ENCODE measurements around the gene TUBB6. TPM values are rescaled to one million over a fixed set of nuclear protein-coding genes. Genes with fewer than 3 reads are reported as not detected.

TUBB6 gene
- total and polyA plus RNA-seq, 2 donors (not counting 3 experiments of a cell fraction or from before 2014, with no cell fraction given), result 440 to 747 TPM

- Histone ChIP-seq H2AFZ (ENCODE audit: low read depth, low read length) (no peak overlapping the region), H3K4me2 (ENCODE audit: insufficient read depth, low read length) (peak overlapping the region; percentile 72), H3K9me1 (replicated peaks; ENCODE audit: control insufficient read depth, extremely low read depth, insufficient read depth, low read length) (no peaks in the 10 kb centered on the region), H3K9me3 (replicated peaks; ENCODE audit: control insufficient read depth, insufficient read depth, low read length) (no peaks in the 10 kb centered on the region), H3K9ac (replicated peaks; ENCODE audit: extremely low read depth, insufficient read depth, low read length) (no peak overlapping the region), H3K36me3 (ENCODE audit: control insufficient read depth in 2 of 2, extremely low read depth in 1 of 2, insufficient read depth in 2 of 2, low read length in 2 of 2) (peaks cover 14 to 28% of the 10 kb centered on the region in 2 experiments), H3K79me2 (ENCODE audit: control insufficient read depth, insufficient read depth, low read length) (peaks cover 89% of the 10 kb centered on the region), H3K4me3 (replicated peaks in 1 of 3; ENCODE audit: insufficient read depth in 1 of 3, low read depth in 1 of 3, low read length in 3 of 3) (peak overlapping the region in 1 of 3 experiments; percentile 47), H3K4me1 (ENCODE audit: control insufficient read depth, extremely low read depth, insufficient read depth, low read length) (peaks cover 48% of the 10 kb centered on the region), H3K27me3 (ENCODE audit: control insufficient read depth in 2 of 2, insufficient read depth in 2 of 2, low read length in 2 of 2) (no peaks in the 10 kb centered on the region), H4K20me1 (replicated peaks; ENCODE audit: control insufficient read depth, extremely low read depth, insufficient read depth, low read length) (peaks cover 5% of the 10 kb centered on the region), H3K27ac (ENCODE audit: insufficient read depth, low read depth, low read length) (peak overlapping the region; percentile 53)
- no TSS peak for BruUV-seq (replicated peaks)
- TF ChIP-seq JUN (IDR thresholded peaks at IDR 0.05; ENCODE audit: borderline replicate concordance, insufficient read depth, insufficient read length, low read depth) (no peak), MYC (IDR thresholded peaks at IDR 0.05; ENCODE audit: low read depth, low read length) (no peak), POLR2A (IDR thresholded peaks at IDR 0.05; ENCODE audit: low read depth, low read length) (no peak), CTCF (IDR thresholded peaks at IDR 0.05; ENCODE audit: extremely low read depth in 1 of 2, insufficient read depth in 1 of 2, low read depth in 1 of 2, low read length in 2 of 2) (no peak), POLR2AphosphoS5 (IDR thresholded peaks at IDR 0.05; ENCODE audit: insufficient read depth, low read depth, low read length) (no peak), GATA2 (IDR thresholded peaks at IDR 0.05; ENCODE audit: insufficient read depth, insufficient read length, low read depth, low read length) (no peak), FOS (IDR thresholded peaks at IDR 0.05; ENCODE audit: borderline replicate concordance, insufficient read depth, low read length) (no peak), EZH2 (IDR thresholded peaks at IDR 0.05; ENCODE audit: borderline replicate concordance, low read depth, low read length, severe bottlenecking) (no peak)
- TF ChIP-seq, protein P1, sequence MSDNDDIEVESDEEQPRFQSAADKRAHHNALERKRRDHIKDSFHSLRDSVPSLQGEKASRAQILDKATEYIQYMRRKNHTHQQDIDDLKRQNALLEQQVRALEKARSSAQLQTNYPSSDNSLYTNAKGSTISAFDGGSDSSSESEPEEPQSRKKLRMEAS (IDR thresholded peaks at IDR 0.05; ENCODE audit: insufficient read depth, insufficient read length), result no peak
- CTCF ChIA-PET, result interaction anchor here (1.1 to 4.7 kb wide), 5 partner anchors 15 to 74 kb away, joined by 3 to 109 read pairs (median 19); no protein-coding TSS in a partner anchor
- DNase-seq (ENCODE audit: low read depth, low spot score) (no peak), FAIRE-seq (no peak)
- POLR2A ChIA-PET, result interaction anchor here (0.7 to 1.4 kb wide), 4 partner anchors 15 to 328 kb away, joined by 3 to 9 read pairs (median 4); no protein-coding TSS in a partner anchor
- intact Hi-C loops (cut with micrococcal nuclease) (no loop called here), dilution Hi-C loops (cut with MboI; ENCODE audit: extremely low pct_ligation_motif_present, low sequenced_read_pairs) (no loop called here)
Observed at GRCh38 chr18:12310762-12311161, 2.7 kb downstream of the TUBB6 start.

All from endothelial cell of umbilical vein (primary cell).